ENCODE data around the gene NDUFA13. TPM values are rescaled to one million over a fixed set of nuclear protein-coding genes. Genes with fewer than 3 reads are reported as not detected.
A peak's percentile ranks its signal among the peaks of the same experiment; 100 is the strongest.

Gene NDUFA13
- polyA plus RNA-seq, 1 of the 3 experiments (the other 2 are of a cell fraction): 1,828 TPM

GRCh38 chr19:19489804-19490204 is 26.2 kb upstream of the NDUFA13 start:
- H3K4me3 ChIP-seq (ENCODE audit: low read depth in 2 of 2, low read length in 1 of 2): peak overlapping the region in 1 of 2 experiments; percentile 19; a peak in 2 of 4 replicates
- ChIA-PET CTCF (interaction anchor here (0.6 to 9.7 kb wide), 43 partner anchors 9 to 344 kb away, joined by 3 to 172 read pairs (median 6); partner anchors contain the start of genes GATAD2A, GMIP, MAU2 and NDUFA13), POLR2A (interaction anchor here (0.8 to 1.4 kb wide), 3 partner anchors 26 to 84 kb away, joined by 3 to 4 read pairs (median 3); partner anchors contain the start of genes GATAD2A and NDUFA13)
- peaks cover 4 to 20% of the 10 kb centered on the region in 2 experiments for H3K36me3 ChIP-seq (replicated peaks in 1 of 2; ENCODE audit: control insufficient read depth in 1 of 2, insufficient read depth in 2 of 2, low read length in 1 of 2)
- H3K27me3 ChIP-seq (ENCODE audit: insufficient read depth): no peaks in the 10 kb centered on the region
- H4K20me1 ChIP-seq (ENCODE audit: insufficient read depth): no peaks in the 10 kb centered on the region
- peaks cover 26% of the 10 kb centered on the region for H3F3A ChIP-seq (replicated peaks; ENCODE audit: insufficient read depth)
- H2AFZ ChIP-seq (ENCODE audit: low read depth): no peak overlapping the region
- no peak for TF ChIP-seq MXI1 (IDR thresholded peaks at IDR 0.05; ENCODE audit: low read depth, low read length)
- no peak for TF ChIP-seq ELF1 (IDR thresholded peaks at IDR 0.05)
- TF ChIP-seq NRF1 (IDR thresholded peaks at IDR 0.05; ENCODE audit: low read depth, low read length): no peak
- no peak for TF ChIP-seq RFX5 (IDR thresholded peaks at IDR 0.05; ENCODE audit: low read length)
- TF ChIP-seq FOXM1 (IDR thresholded peaks at IDR 0.05; ENCODE audit: low read depth): no peak
- no peak for TF ChIP-seq YY1 (IDR thresholded peaks at IDR 0.05; ENCODE audit: low read depth)
- no peak for TF ChIP-seq RAD21 (IDR thresholded peaks at IDR 0.05; ENCODE audit: low read length)
- TF ChIP-seq RXRA (IDR thresholded peaks at IDR 0.05; ENCODE audit: borderline replicate concordance, low read depth): no peak
- TF ChIP-seq GATA2 (CRISPR knock-in tag; IDR thresholded peaks at IDR 0.05): no peak
- no peak for TF ChIP-seq CHD2 (IDR thresholded peaks at IDR 0.05; ENCODE audit: low read length, partially characterized antibody)
- TF ChIP-seq RCOR1 (IDR thresholded peaks at IDR 0.05; ENCODE audit: low read length): no peak
- no peak for TF ChIP-seq GABPA (IDR thresholded peaks at IDR 0.05; ENCODE audit: low read depth)
- no peak for TF ChIP-seq USF1 (IDR thresholded peaks at IDR 0.05; ENCODE audit: borderline replicate concordance, low read depth)
- H3K9me3 ChIP-seq: no peaks in the 10 kb centered on the region
- WGBS (ENCODE audit: low lambda C conversion rate): 85% methylated on average over 5 of the region's 9 CpGs
- no peaks in the 10 kb centered on the region for H3K9me2 ChIP-seq
- no peak for DNase-seq
- peak overlapping the region; percentile 86 to 89 for H3K27ac ChIP-seq (ENCODE audit: low read depth in 2 of 2, low read length in 1 of 2)
- H3K4me1 ChIP-seq (ENCODE audit: control insufficient read depth in 1 of 2, insufficient read depth in 2 of 2, low read depth in 1 of 2, low read length in 1 of 2): peaks cover 29 to 50% of the 10 kb centered on the region in 2 experiments
- H3K79me2 ChIP-seq (ENCODE audit: insufficient read depth): peaks cover 41% of the 10 kb centered on the region
- H3K4me2 ChIP-seq: peak overlapping the region; percentile 58
- H3K9ac ChIP-seq: peak overlapping the region; percentile 33; the same call in 1 of the 2 replicates

- no peak overlapping the region for H3K4me3 ChIP-seq (ENCODE audit: low read depth in 2 of 2, low read length in 1 of 2)
- H3K79me2 ChIP-seq (ENCODE audit: insufficient read depth): peaks cover 42% of the 10 kb centered on the region
- no peaks in the 10 kb centered on the region for H3K9me2 ChIP-seq
- H3K36me3 ChIP-seq (replicated peaks in 1 of 2; ENCODE audit: control insufficient read depth in 1 of 2, insufficient read depth in 2 of 2, low read length in 1 of 2): peaks cover 4 to 21% of the 10 kb centered on the region in 2 experiments
- peak; percentile 83 for DNase-seq
- no peaks in the 10 kb centered on the region for H3K27me3 ChIP-seq (ENCODE audit: insufficient read depth)
- 0 out of 2 replicates have a peak overlapping the region, but pooled peaks have one; percentile 33 for H3K9ac ChIP-seq
- 36% methylated on average over 17 of the region's 20 CpGs for WGBS (ENCODE audit: low lambda C conversion rate)
- H3K4me1 ChIP-seq (ENCODE audit: control insufficient read depth in 1 of 2, insufficient read depth in 2 of 2, low read depth in 1 of 2, low read length in 1 of 2): peaks cover 24 to 44% of the 10 kb centered on the region in 2 experiments
- H3K27ac ChIP-seq (ENCODE audit: low read depth in 2 of 2, low read length in 1 of 2): peak overlapping the region; percentile 86 to 89
- H3K4me2 ChIP-seq: peak overlapping the region; percentile 58
- POLR2A ChIA-PET: interaction anchor here (0.7 to 1.4 kb wide), 5 partner anchors 26 to 123 kb away, joined by 3 to 4 read pairs (median 3); partner anchors contain the start of genes GATAD2A and NDUFA13
- no peak overlapping the region for H2AFZ ChIP-seq (ENCODE audit: low read depth)
- H4K20me1 ChIP-seq (ENCODE audit: insufficient read depth): no peaks in the 10 kb centered on the region
- H3F3A ChIP-seq (replicated peaks; ENCODE audit: insufficient read depth): peaks cover 21% of the 10 kb centered on the region
- CTCF ChIA-PET: interaction anchor here (0.6 to 9.7 kb wide), 53 partner anchors 9 to 345 kb away, joined by 3 to 172 read pairs (median 6); partner anchors contain the start of genes GATAD2A, GMIP, MAU2 and NDUFA13
- H3K9me3 ChIP-seq: no peaks in the 10 kb centered on the region
- no peak for TF ChIP-seq FOXM1 (IDR thresholded peaks at IDR 0.05; ENCODE audit: low read depth)
- no peak for TF ChIP-seq MEF2A (IDR thresholded peaks at IDR 0.05; ENCODE audit: borderline replicate concordance, low read depth)
- TF ChIP-seq TAF1 (IDR thresholded peaks at IDR 0.05; ENCODE audit: borderline replicate concordance, low read depth, low read length): no peak
- TF ChIP-seq JUND (IDR thresholded peaks at IDR 0.05): no peak
- TF ChIP-seq MXI1 (IDR thresholded peaks at IDR 0.05; ENCODE audit: low read depth, low read length): no peak
- TF ChIP-seq MAX (IDR thresholded peaks at IDR 0.05; ENCODE audit: low read depth): no peak
- TF ChIP-seq TCF12 (IDR thresholded peaks at IDR 0.05): no peak
- no peak for TF ChIP-seq RFX5 (IDR thresholded peaks at IDR 0.05; ENCODE audit: low read length)
- TF ChIP-seq NFIC (IDR thresholded peaks at IDR 0.05; ENCODE audit: borderline replicate concordance): no peak
- no peak for TF ChIP-seq GATA2 (CRISPR knock-in tag; IDR thresholded peaks at IDR 0.05)
- 0 out of 2 replicates have a peak, but pooled peaks have one; percentile 18 for TF ChIP-seq RCOR1 (IDR thresholded peaks at IDR 0.05; ENCODE audit: low read length)
- TF ChIP-seq POLR2AphosphoS5 (IDR thresholded peaks at IDR 0.05; ENCODE audit: low read depth, low read length): no peak
- peak; percentile 72 for TF ChIP-seq SMC3 (IDR thresholded peaks at IDR 0.05; ENCODE audit: low read depth, low read length)
- TF ChIP-seq NRF1 (IDR thresholded peaks at IDR 0.05; ENCODE audit: low read depth, low read length): no peak
- no peak for TF ChIP-seq FOXJ3 (CRISPR knock-in tag; IDR thresholded peaks at IDR 0.05)
- peak; percentile 90 for TF ChIP-seq RAD21 (IDR thresholded peaks at IDR 0.05; ENCODE audit: low read length)
- TF ChIP-seq CHD2 (IDR thresholded peaks at IDR 0.05; ENCODE audit: low read length, partially characterized antibody): peak; percentile 48
- no peak for TF ChIP-seq ZBTB33 (IDR thresholded peaks at IDR 0.05; ENCODE audit: borderline replicate concordance, low read depth)
Measured at GRCh38 chr19:19490214-19490968, 25.6 kb upstream of the NDUFA13 start.

Measured in SK-N-SH (cell line).